Uterus (tissue), 4 donors: ENCODE data around the gene CTCFL. TPM values are rescaled to one million over a fixed set of nuclear protein-coding genes. Genes with fewer than 3 reads are reported as not detected.

Experiments
- DNase-seq, 2 donors: peaks; one replicate each; pipeline ENCODE4 v3.0.0-alpha.2; 2019 to 2020
- H3K27ac ChIP-seq, 2 donors: fragments of 200-600 bp; sonication (generic); 1 replicate in 1 of 2; 2 replicates in 1 of 2; pipeline ENCODE4 v1.5.1; 2016 to 2018
- H3K27me3 ChIP-seq, 2 donors: fragments of 200-600 bp; sonication (generic); one replicate each; pipeline ENCODE4 v1.5.1; 2018 to 2019; ENCODE audit warnings: control low read depth in 1 of 2
- H3K36me3 ChIP-seq, 2 donors: fragments of 200-600 bp; sonication (generic); one replicate each; pipeline ENCODE4 v1.5.1; 2019; ENCODE audit warnings: control low read depth in 1 of 2
- H3K4me1 ChIP-seq, 2 donors: fragments of 200-600 bp; sonication (generic); one replicate each; pipeline ENCODE4 v1.5.1; 2018 to 2019; ENCODE audit warnings: control low read depth in 1 of 2
- H3K4me3 ChIP-seq, 2 donors: fragments of 200-600 bp; sonication (generic); 1 replicate in 1 of 2; 2 replicates in 1 of 2; pipeline ENCODE4 v1.5.1; 2018 to 2019; ENCODE audit warnings: mild to moderate bottlenecking in 1 of 2
- H3K9me3 ChIP-seq, 2 donors: fragments of 200-600 bp; sonication (generic); one replicate each; pipeline ENCODE4 v1.5.1; 2019; ENCODE audit warnings: control low read depth in 1 of 2
- CTCF ChIP-seq, 4 experiments: fragments of 200-600 bp in 2 of 4; fragments of 450-650 bp in 2 of 4; sonication (generic) in 2 of 4; IDR thresholded peaks; one replicate each; pipeline ENCODE4 v1.5.1; 2016 to 2019; ENCODE audit warnings: antibody characterized with exemption in 4 of 4, mild to moderate bottlenecking in 2 of 4, moderate library complexity in 1 of 4
- POLR2A ChIP-seq, 2 donors: fragments of 450-650 bp; IDR thresholded peaks; one replicate each; pipeline ENCODE4 v1.6.1; 2016; ENCODE audit warnings: antibody characterized with exemption in 2 of 2, mild to moderate bottlenecking in 1 of 2, moderate library complexity in 1 of 2
- intact Hi-C: fragments of 100-400 bp; cut with DNase I; formaldehyde crosslinking; loops from one replicate; pipeline ENCODE4 v1.15.1; 2023; ENCODE audit warnings: low total_unique reads
- total RNA-seq, 4 donors: library from RNA; depleted of rRNA in 3 of 4; stranded (reverse); fragments of >200 nt in 3 of 4; gene quantifications; one replicate each; pipeline versions ENCODE4 v1.1.0 to v1.2.4, GENCODE V29; 2014 to 2023
- donor health status: DM: yes; HTN: yes; CAD: no.

CTCFL gene
- total RNA-seq, 4 donors from 2014 or later, result 0.07 TPM; not detected in 3

- no peaks in the 10 kb centered on the region for H3K36me3 ChIP-seq
- no peak for TF ChIP-seq CTCF (IDR thresholded peaks at IDR 0.05)
- TF ChIP-seq POLR2A (IDR thresholded peaks at IDR 0.05), result no peak
- no peaks in the 10 kb centered on the region for H3K4me1 ChIP-seq
- intact Hi-C loops, result no loop called here
- no peaks in the 10 kb centered on the region for H3K27me3 ChIP-seq
- no peaks in the 10 kb centered on the region for H3K9me3 ChIP-seq
- H3K4me3 ChIP-seq, result no peak overlapping the region
- no peak overlapping the region for H3K27ac ChIP-seq
- DNase-seq, result no peak
Measured at GRCh38 chr20:57483287-57484050, 41.5 kb downstream of the CTCFL start.

- Histone ChIP-seq H3K27me3 (no peaks in the 10 kb centered on the region), H3K4me3 (no peak overlapping the region), H3K27ac (no peak overlapping the region), H3K9me3 (no peaks in the 10 kb centered on the region), H3K4me1 (no peaks in the 10 kb centered on the region), H3K36me3 (no peaks in the 10 kb centered on the region)
- intact Hi-C loops, result no loop called here
- DNase-seq, result no peak
- TF ChIP-seq CTCF (IDR thresholded peaks at IDR 0.05) (no peak), POLR2A (IDR thresholded peaks at IDR 0.05) (no peak)
Measured at GRCh38 chr20:57482796-57483195, 42.1 kb downstream of the CTCFL start.

- Histone ChIP-seq H3K4me1 (no peaks in the 10 kb centered on the region), H3K4me3 (no peak overlapping the region), H3K9me3 (no peaks in the 10 kb centered on the region), H3K27me3 (no peaks in the 10 kb centered on the region), H3K27ac (no peak overlapping the region), H3K36me3 (no peaks in the 10 kb centered on the region)
- DNase-seq, result no peak
- no peak for TF ChIP-seq CTCF (IDR thresholded peaks at IDR 0.05)
- no peak for TF ChIP-seq POLR2A (IDR thresholded peaks at IDR 0.05)
- intact Hi-C loops, result no loop called here
Measured at GRCh38 chr20:57482148-57482547, 42.8 kb downstream of the CTCFL start.

GRCh38 chr20:57481281-57481711 is 43.6 kb downstream of the CTCFL start:
- Histone ChIP-seq H3K27ac (peak overlapping the region in 1 of 2 donors; percentile 28), H3K4me3 (no peak overlapping the region), H3K36me3 (no peaks in the 10 kb centered on the region), H3K9me3 (no peaks in the 10 kb centered on the region), H3K27me3 (no peaks in the 10 kb centered on the region), H3K4me1 (no peaks in the 10 kb centered on the region)
- no peak for DNase-seq
- TF ChIP-seq POLR2A (IDR thresholded peaks at IDR 0.05) (no peak), CTCF (IDR thresholded peaks at IDR 0.05) (no peak)
- intact Hi-C loops, result no loop called here

- intact Hi-C loops, result no loop called here
- DNase-seq, result no peak
- Histone ChIP-seq H3K4me3 (no peak overlapping the region), H3K9me3 (no peaks in the 10 kb centered on the region), H3K27ac (peak overlapping the region; percentile 28), H3K36me3 (no peaks in the 10 kb centered on the region), H3K4me1 (no peaks in the 10 kb centered on the region), H3K27me3 (no peaks in the 10 kb centered on the region)
- TF ChIP-seq POLR2A (IDR thresholded peaks at IDR 0.05) (no peak), CTCF (IDR thresholded peaks at IDR 0.05) (no peak)
Measured at GRCh38 chr20:57480444-57481160, 44.3 kb downstream of the CTCFL start.
